LNCaP clone FGC (cell line): Measurements from ENCODE around the gene PPP1R7.

Experiments used
- DNase-seq: peaks from one replicate; pipeline ENCODE4 v3.0.0-alpha.2; 2011; ENCODE audit warnings: low read depth
- H3K4me3 ChIP-seq: 2 replicates; pipeline ENCODE4 v1.5.1; 2011; ENCODE audit warnings: mild to moderate bottlenecking, low read depth, low read length, control low read depth
- TF ChIP-seq, protein P1 (sequence below): IDR thresholded peaks from 2 replicates; pipeline ENCODE4 v1.5.1; 2012; ENCODE audit warnings: mild to moderate bottlenecking; ENCODE audit not compliant: control insufficient read depth, insufficient read depth; ENCODE audit errors: extremely low read depth

The PPP1R7 gene

DNA sequence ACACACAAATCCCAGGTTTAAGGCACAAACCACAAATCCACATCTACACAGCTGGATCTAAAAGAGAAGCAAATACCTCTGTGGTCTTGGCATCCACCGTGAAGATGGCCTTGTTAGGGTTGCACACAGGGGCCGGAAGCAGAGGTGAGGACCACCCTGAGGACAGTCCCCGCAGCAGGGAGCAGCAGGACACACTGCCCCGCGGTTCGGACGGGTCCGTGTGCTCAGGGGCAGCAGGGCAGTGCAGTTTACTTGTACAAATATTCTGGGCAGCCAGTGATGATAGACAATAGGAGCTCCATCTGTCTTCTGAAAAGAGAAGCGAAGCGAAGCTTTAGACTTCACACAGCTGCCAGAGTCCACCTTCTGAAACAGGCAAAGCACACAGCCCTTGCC lies 9.8 kb upstream of the PPP1R7 start:
- no peak for DNase-seq
- TF ChIP-seq, protein P1, sequence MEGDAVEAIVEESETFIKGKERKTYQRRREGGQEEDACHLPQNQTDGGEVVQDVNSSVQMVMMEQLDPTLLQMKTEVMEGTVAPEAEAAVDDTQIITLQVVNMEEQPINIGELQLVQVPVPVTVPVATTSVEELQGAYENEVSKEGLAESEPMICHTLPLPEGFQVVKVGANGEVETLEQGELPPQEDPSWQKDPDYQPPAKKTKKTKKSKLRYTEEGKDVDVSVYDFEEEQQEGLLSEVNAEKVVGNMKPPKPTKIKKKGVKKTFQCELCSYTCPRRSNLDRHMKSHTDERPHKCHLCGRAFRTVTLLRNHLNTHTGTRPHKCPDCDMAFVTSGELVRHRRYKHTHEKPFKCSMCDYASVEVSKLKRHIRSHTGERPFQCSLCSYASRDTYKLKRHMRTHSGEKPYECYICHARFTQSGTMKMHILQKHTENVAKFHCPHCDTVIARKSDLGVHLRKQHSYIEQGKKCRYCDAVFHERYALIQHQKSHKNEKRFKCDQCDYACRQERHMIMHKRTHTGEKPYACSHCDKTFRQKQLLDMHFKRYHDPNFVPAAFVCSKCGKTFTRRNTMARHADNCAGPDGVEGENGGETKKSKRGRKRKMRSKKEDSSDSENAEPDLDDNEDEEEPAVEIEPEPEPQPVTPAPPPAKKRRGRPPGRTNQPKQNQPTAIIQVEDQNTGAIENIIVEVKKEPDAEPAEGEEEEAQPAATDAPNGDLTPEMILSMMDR: no peak
- H3K4me3 ChIP-seq: no peak overlapping the region

DNA sequence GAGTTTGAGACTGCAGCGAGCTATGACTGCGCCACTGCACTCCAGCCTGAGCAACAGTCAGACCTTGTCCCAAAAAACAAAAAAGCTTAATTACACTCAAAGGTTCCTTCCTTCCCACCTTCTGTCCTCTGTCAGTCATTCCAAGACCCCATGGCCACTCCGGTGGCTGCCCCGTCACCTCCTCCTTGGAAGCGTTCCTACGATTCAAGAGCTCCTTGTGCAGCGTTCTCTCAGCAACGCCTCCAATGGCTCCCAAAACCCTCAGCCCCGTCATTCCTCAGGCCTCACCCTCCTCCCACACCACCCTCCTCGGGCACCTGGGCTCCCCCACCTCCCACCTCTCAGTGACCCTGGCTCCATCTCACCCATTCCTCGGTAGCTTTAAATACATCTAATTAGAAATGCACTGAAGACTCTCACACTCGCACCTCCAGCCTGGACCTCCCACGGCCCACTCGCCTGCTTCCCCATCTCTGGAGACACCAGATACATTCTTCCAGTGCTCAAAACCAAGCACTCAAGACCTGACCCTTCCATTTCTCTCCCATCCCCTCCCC lies 9.0 kb upstream of the PPP1R7 start:
- no peak for DNase-seq
- TF ChIP-seq, protein P1: no peak
- H3K4me3 ChIP-seq: no peak overlapping the region

DNA sequence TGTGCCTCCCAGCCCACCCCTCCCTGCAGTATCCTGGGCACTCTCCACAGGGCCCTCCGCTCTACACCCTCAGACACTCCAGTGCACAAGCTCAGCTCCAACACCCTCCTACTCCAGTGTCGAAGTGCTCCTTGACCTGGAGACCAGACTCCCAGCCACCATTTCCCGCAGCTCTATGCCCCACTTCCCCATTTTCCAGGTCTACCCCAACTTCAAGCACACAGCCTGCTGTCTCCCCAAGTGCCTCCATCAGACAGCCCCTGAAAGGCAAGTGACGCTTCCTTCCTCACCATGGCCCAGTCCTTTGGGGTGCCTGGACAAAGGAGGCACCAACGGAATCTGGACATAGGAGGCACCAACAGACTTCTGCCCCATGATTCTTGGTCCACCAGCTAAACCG lies 8.2 kb upstream of the PPP1R7 start:
- DNase-seq: no peak
- TF ChIP-seq, protein P1: no peak

DNA sequence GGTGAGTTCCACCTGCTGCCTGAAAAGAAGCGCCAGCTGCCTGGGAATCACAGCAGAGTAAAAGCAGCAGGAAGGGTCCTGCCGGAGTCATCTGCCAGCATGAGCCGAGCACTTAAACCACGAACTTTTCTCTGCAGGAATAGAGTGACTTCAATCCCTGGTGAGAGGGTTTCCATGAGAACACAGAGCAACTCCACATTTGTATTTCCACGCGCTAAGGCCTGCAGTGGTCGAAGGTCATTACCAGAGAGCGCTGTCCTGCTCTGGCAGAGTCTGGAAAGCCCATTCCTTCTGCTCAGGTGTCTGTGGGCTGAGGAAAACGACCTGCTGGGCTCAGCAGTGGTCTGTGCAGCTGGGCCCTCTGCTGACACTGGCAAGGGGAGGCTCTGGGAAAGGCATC lies 7.7 kb upstream of the PPP1R7 start:
- DNase-seq: no peak
- H3K4me3 ChIP-seq: no peak overlapping the region
- TF ChIP-seq, protein P1: no peak

More for the DNA sequence above, 8.2 kb upstream of the PPP1R7 start:
- no peak overlapping the region for H3K4me3 ChIP-seq

DNA sequence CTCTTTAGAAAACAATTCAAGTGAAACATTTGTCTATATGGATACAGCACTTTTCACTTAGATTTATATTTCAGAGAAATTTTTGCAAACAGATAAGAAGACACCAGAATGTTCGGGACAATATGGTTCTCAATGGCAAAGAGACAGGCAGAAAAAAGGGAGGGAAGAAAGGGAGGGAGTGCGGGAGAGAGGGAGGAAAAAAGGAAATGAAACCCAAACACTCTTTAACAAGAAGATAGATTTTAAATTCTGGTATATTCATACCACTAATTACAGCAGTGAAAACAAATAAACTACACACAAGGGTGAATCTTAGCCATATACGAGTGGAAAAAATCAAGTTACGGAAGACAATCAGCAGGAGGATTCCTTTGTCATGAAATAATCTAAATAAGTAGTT lies 4.0 kb upstream of the PPP1R7 start:
- no peak for DNase-seq
- no peak overlapping the region for H3K4me3 ChIP-seq
- TF ChIP-seq, protein P1: no peak

DNA sequence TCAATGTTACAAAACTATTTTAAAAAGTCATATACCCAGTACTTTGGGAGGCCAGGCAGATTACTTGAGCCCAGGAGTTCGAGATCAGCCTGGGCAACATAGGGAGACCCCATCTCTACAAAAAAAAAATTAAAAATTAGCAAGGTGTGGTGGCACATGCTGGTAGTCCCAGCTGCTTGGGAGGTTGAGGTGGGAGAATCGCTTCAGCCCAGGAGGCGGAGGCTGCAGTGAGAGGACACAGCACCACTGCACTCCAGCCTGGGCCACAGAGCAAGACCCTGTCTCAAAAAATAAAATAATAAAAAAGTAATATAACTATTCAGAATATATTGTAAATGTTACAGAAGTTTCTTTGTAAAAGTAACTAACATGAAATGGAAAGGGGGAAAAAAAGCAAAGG lies 2.9 kb upstream of the PPP1R7 start:
- no peak for DNase-seq
- H3K4me3 ChIP-seq: no peak overlapping the region
- TF ChIP-seq, protein P1: no peak

DNA sequence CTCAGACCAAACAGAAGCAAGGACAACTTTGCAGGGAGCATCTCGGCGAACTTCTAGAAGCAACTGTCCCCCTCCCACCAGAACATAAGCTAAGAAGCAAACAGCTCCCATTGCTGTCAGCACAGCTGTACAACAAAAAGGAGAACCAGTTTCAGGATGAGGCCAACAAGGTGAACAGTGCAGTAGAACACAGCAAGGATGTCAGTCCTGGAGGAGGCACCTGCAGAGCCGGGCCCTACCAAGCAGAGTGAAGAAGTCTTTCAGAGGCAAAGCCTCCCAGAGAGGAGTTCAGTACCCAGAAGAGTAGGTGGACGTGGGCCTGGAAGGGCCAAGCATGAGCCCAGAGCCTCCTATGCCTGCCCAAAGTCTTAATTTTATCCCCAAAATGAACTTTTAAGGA lies 2.0 kb upstream of the PPP1R7 start:
- TF ChIP-seq, protein P1: no peak
- DNase-seq: no peak
- H3K4me3 ChIP-seq: peak overlapping the region; percentile 79
